Measurements from ENCODE around the gene ADA.
A peak's percentile ranks its signal among the peaks of the same experiment; 100 is the strongest.
"Not testable (repeated sequence)": the region's sequence is repeated elsewhere in the genome, so short reads cannot be mapped to it uniquely, and the experiment has no call there.

Gene ADA

GRCh38 chr20:44651684-44652423 is at the start of gene ADA:
Gene ADA (minus strand): TSS chr20:44651699. CDS start chr20:44651607, 92 bp downstream.
- Histone ChIP-seq H3K4me1 (ENCODE audit: control insufficient read depth, insufficient read depth, low read length) (peaks cover 9% of the 10 kb centered on the region), H3K27ac (ENCODE audit: low read length) (no peak within 1 kb of the TSS), H3K9me3 (ENCODE audit: control insufficient read depth, insufficient read depth, low read length) (no peaks in the 10 kb centered on the region), H3K27me3 (ENCODE audit: control insufficient read depth, insufficient read depth, low read length) (no peaks in the 10 kb centered on the region; the same call in 1 of the 2 replicates), H3K36me3 (ENCODE audit: control insufficient read depth, insufficient read depth, low read length) (no peaks in the 10 kb centered on the region), H3K4me3 (ENCODE audit: low read length) (peak within 1 kb of the TSS; percentile 80)
- no peak for DNase-seq (ENCODE audit: low read depth, low spot score)
- no CpG with 5 or more reads among the region's 68 CpGs for WGBS (ENCODE audit: insufficient coverage, insufficient read length)

- Histone ChIP-seq H3K27me3 (ENCODE audit: control insufficient read depth, insufficient read depth, low read length) (no peaks in the 10 kb centered on the region), H3K4me1 (ENCODE audit: control insufficient read depth, insufficient read depth, low read length) (peaks cover 9% of the 10 kb centered on the region), H3K9me3 (ENCODE audit: control insufficient read depth, insufficient read depth, low read length) (no peaks in the 10 kb centered on the region), H3K36me3 (ENCODE audit: control insufficient read depth, insufficient read depth, low read length) (no peaks in the 10 kb centered on the region), H3K27ac (ENCODE audit: low read length) (no peak overlapping the region), H3K4me3 (ENCODE audit: low read length) (no peak overlapping the region)
- WGBS (ENCODE audit: insufficient coverage, insufficient read length) = no CpG with 5 or more reads among the region's 11 CpGs
- DNase-seq (ENCODE audit: low read depth, low spot score) = no peak
These were observed 48.8 kb upstream of the ADA start for GRCh38 chr20:44700306-44700705.

DNA sequence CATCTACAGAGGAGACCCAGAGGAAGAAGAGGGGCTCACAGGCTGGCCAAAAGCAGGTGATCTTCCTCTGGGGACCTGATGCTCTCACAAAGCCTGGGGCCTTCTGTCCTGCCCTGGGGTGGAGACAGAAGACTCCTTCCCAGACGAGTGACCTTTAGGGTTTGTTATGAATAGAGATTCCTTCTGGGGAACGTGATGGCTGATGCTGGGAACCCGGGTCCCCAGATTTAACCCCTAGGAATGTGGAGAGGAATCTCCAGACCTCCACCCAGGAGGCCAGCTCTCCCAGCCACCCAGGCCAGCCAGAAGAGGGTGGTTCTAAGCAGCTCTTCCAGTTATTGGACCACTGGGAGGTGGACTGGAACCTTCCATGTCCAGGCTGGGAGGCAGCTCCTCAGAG is 46.9 kb upstream of the ADA start:
- Histone ChIP-seq H3K4me3 (ENCODE audit: low read length) (no peak overlapping the region), H3K36me3 (ENCODE audit: control insufficient read depth, insufficient read depth, low read length) (no peaks in the 10 kb centered on the region), H3K27me3 (ENCODE audit: control insufficient read depth, insufficient read depth, low read length) (no peaks in the 10 kb centered on the region), H3K4me1 (ENCODE audit: control insufficient read depth, insufficient read depth, low read length) (peaks cover 9% of the 10 kb centered on the region), H3K9me3 (ENCODE audit: control insufficient read depth, insufficient read depth, low read length) (no peaks in the 10 kb centered on the region), H3K27ac (ENCODE audit: low read length) (no peak overlapping the region)
- WGBS (ENCODE audit: insufficient coverage, insufficient read length) = no CpG with 5 or more reads among the region's 3 CpGs
- no peak for DNase-seq (ENCODE audit: low read depth, low spot score)

GRCh38 chr20:44697041-44697440 is 45.5 kb upstream of the ADA start:
- no CpG with 5 or more reads among the region's 5 CpGs for WGBS (ENCODE audit: insufficient coverage, insufficient read length)
- not testable (repeated sequence) for H3K27ac ChIP-seq (ENCODE audit: low read length)

DNA sequence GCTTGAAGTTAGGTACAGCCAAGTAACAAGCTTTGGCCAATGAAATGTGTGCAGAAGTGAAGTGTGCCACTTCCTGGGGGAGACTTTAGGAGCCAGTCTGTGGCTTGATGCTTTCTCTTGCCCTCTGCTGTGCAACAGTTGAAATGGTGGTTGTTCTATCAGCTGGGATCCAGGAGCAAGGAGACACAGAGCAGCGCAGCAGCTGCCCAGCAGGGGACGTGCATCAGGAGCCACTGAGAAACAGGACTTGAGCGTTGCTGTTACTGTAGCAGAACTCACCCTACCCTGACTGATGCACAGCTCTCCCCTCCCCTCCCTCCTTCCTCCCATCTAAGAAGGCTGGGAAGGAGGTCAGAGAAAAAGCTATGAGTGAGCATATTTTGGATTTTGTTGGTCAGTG is 44.8 kb upstream of the ADA start:
- no peaks in the 10 kb centered on the region for H3K27me3 ChIP-seq (ENCODE audit: control insufficient read depth, insufficient read depth, low read length)
- peaks cover 6% of the 10 kb centered on the region for H3K4me1 ChIP-seq (ENCODE audit: control insufficient read depth, insufficient read depth, low read length)
- H3K9me3 ChIP-seq (ENCODE audit: control insufficient read depth, insufficient read depth, low read length) = no peaks in the 10 kb centered on the region
- WGBS (ENCODE audit: insufficient coverage, insufficient read length) = no CpG with 5 or more reads among the region's 3 CpGs
- H3K36me3 ChIP-seq (ENCODE audit: control insufficient read depth, insufficient read depth, low read length) = no peaks in the 10 kb centered on the region
- DNase-seq (ENCODE audit: low read depth, low spot score) = no peak
- no peak overlapping the region for H3K27ac ChIP-seq (ENCODE audit: low read length)
- no peak overlapping the region for H3K4me3 ChIP-seq (ENCODE audit: low read length)

More at GRCh38 chr20:44697041-44697440, 45.5 kb upstream of the ADA start:
- H3K27me3 ChIP-seq (ENCODE audit: control insufficient read depth, insufficient read depth, low read length); H3K9me3 ChIP-seq (ENCODE audit: control insufficient read depth, insufficient read depth, low read length); H3K36me3 ChIP-seq (ENCODE audit: control insufficient read depth, insufficient read depth, low read length); H3K4me3 ChIP-seq (ENCODE audit: low read length); DNase-seq (ENCODE audit: low read depth, low spot score): not testable (repeated sequence)
- H3K4me1 ChIP-seq (ENCODE audit: control insufficient read depth, insufficient read depth, low read length) = peaks cover 10% of the 10 kb centered on the region

GRCh38 chr20:44695674-44696300 is 44.3 kb upstream of the ADA start:
- Histone ChIP-seq H3K27me3 (ENCODE audit: control insufficient read depth, insufficient read depth, low read length) (no peaks in the 10 kb centered on the region), H3K36me3 (ENCODE audit: control insufficient read depth, insufficient read depth, low read length) (no peaks in the 10 kb centered on the region), H3K4me1 (ENCODE audit: control insufficient read depth, insufficient read depth, low read length) (peaks cover 4% of the 10 kb centered on the region), H3K9me3 (ENCODE audit: control insufficient read depth, insufficient read depth, low read length) (no peaks in the 10 kb centered on the region), H3K4me3 (ENCODE audit: low read length) (no peak overlapping the region), H3K27ac (ENCODE audit: low read length) (no peak overlapping the region)
- DNase-seq (ENCODE audit: low read depth, low spot score) = no peak

DNA sequence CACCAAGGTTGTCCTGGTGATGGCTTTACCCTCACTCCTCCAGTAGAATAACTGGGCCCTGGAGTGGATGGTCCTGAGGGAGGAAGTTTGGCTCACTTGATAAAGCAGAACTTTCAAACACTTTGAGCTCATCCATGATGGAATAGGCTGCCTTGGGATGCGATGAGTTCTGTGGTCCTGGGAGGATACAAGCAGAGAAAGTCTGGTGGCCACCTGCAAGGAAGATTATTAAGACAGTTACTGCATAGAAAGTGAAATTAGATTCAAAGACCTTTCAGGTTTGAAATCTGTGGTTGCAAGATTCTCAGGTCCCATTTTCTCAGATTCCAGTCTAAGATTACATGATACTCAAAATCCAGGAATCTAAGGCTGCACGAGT is 43.8 kb upstream of the ADA start:
- no peaks in the 10 kb centered on the region for H3K27me3 ChIP-seq (ENCODE audit: control insufficient read depth, insufficient read depth, low read length)
- H3K4me1 ChIP-seq (ENCODE audit: control insufficient read depth, insufficient read depth, low read length) = peaks cover 2% of the 10 kb centered on the region; the same call in 1 of the 2 replicates
- H3K27ac ChIP-seq (ENCODE audit: low read length) = no peak overlapping the region
- no peaks in the 10 kb centered on the region for H3K9me3 ChIP-seq (ENCODE audit: control insufficient read depth, insufficient read depth, low read length)
- DNase-seq (ENCODE audit: low read depth, low spot score) = no peak
- no peak overlapping the region for H3K4me3 ChIP-seq (ENCODE audit: low read length)
- H3K36me3 ChIP-seq (ENCODE audit: control insufficient read depth, insufficient read depth, low read length) = no peaks in the 10 kb centered on the region
- no CpG with 5 or more reads among the region's 2 CpGs for WGBS (ENCODE audit: insufficient coverage, insufficient read length)

- H3K4me1 ChIP-seq (ENCODE audit: control insufficient read depth, insufficient read depth, low read length) = peaks cover 2% of the 10 kb centered on the region; the same call in 1 of the 2 replicates
- DNase-seq (ENCODE audit: low read depth, low spot score) = no peak
- no peak overlapping the region for H3K27ac ChIP-seq (ENCODE audit: low read length)
- H3K27me3 ChIP-seq (ENCODE audit: control insufficient read depth, insufficient read depth, low read length) = no peaks in the 10 kb centered on the region
- H3K4me3 ChIP-seq (ENCODE audit: low read length) = no peak overlapping the region
- no peaks in the 10 kb centered on the region for H3K9me3 ChIP-seq (ENCODE audit: control insufficient read depth, insufficient read depth, low read length)
- WGBS (ENCODE audit: insufficient coverage, insufficient read length) = no CpG with 5 or more reads among the region's 4 CpGs
- H3K36me3 ChIP-seq (ENCODE audit: control insufficient read depth, insufficient read depth, low read length) = no peaks in the 10 kb centered on the region
These were observed 42.7 kb upstream of the ADA start for GRCh38 chr20:44694159-44694558.

- H3K4me3 ChIP-seq (ENCODE audit: low read length) = no peak overlapping the region
- no peaks in the 10 kb centered on the region for H3K9me3 ChIP-seq (ENCODE audit: control insufficient read depth, insufficient read depth, low read length)
- no peak overlapping the region for H3K27ac ChIP-seq (ENCODE audit: low read length)
- no peaks in the 10 kb centered on the region for H3K36me3 ChIP-seq (ENCODE audit: control insufficient read depth, insufficient read depth, low read length)
- H3K27me3 ChIP-seq (ENCODE audit: control insufficient read depth, insufficient read depth, low read length) = no peaks in the 10 kb centered on the region
- no peak for DNase-seq (ENCODE audit: low read depth, low spot score)
- H3K4me1 ChIP-seq (ENCODE audit: control insufficient read depth, insufficient read depth, low read length) = peaks cover 2% of the 10 kb centered on the region; the same call in 1 of the 2 replicates
These were observed 42.1 kb upstream of the ADA start for GRCh38 chr20:44693627-44694026.

GRCh38 chr20:44692932-44693480 is 41.5 kb upstream of the ADA start:
- no peak overlapping the region for H3K27ac ChIP-seq (ENCODE audit: low read length)
- DNase-seq (ENCODE audit: low read depth, low spot score) = no peak

More at GRCh38 chr20:44692932-44693480, 41.5 kb upstream of the ADA start:
- Histone ChIP-seq H3K4me3 (ENCODE audit: low read length) (no peak overlapping the region), H3K4me1 (ENCODE audit: control insufficient read depth, insufficient read depth, low read length) (peaks cover 2% of the 10 kb centered on the region; the same call in 1 of the 2 replicates), H3K9me3 (ENCODE audit: control insufficient read depth, insufficient read depth, low read length) (no peaks in the 10 kb centered on the region), H3K27me3 (ENCODE audit: control insufficient read depth, insufficient read depth, low read length) (no peaks in the 10 kb centered on the region), H3K36me3 (ENCODE audit: control insufficient read depth, insufficient read depth, low read length) (no peaks in the 10 kb centered on the region)
- no CpG with 5 or more reads among the region's 7 CpGs for WGBS (ENCODE audit: insufficient coverage, insufficient read length)

Data from iPS DF 6.9 (cell line).